KMS-11 (cell line): ENCODE measurements around the gene DNAH1.

ENCODE experiments used
- H2AFZ ChIP-seq: fragments of 200-600 bp; sonication (generic); 2 replicates; pipeline ENCODE4 v1.6.1; 2016; ENCODE audit warnings: antibody characterized with exemption, mixed run types, low read depth
- H3K27ac ChIP-seq: fragments of 200-600 bp; sonication (generic); 2 replicates; pipeline ENCODE4 v1.6.1; 2016; ENCODE audit warnings: mild to moderate bottlenecking, mixed run types
- H3K27me3 ChIP-seq: fragments of 200-600 bp; sonication (generic); 2 replicates; pipeline ENCODE4 v1.6.1; 2017; ENCODE audit warnings: mild to moderate bottlenecking, low read depth, mixed run types, moderate library complexity; ENCODE audit not compliant: insufficient read depth
- H3K36me3 ChIP-seq: fragments of 200-600 bp; sonication (generic); 2 replicates; pipeline ENCODE4 v1.6.1; 2017; ENCODE audit warnings: mild to moderate bottlenecking, mixed run types; ENCODE audit not compliant: insufficient read depth
- H3K4me1 ChIP-seq: fragments of 200-600 bp; sonication (generic); 2 replicates; pipeline ENCODE4 v1.6.1; 2016; ENCODE audit warnings: mild to moderate bottlenecking, low read depth, mixed run types; ENCODE audit not compliant: poor library complexity, severe bottlenecking
- H3K4me2 ChIP-seq: fragments of 200-600 bp; sonication (generic); 2 replicates; pipeline ENCODE4 v1.7.0; 2016; ENCODE audit warnings: mild to moderate bottlenecking, mixed run types
- H3K4me3 ChIP-seq: fragments of 200-600 bp; sonication (generic); IDR thresholded peaks from 2 replicates; pipeline ENCODE4 v1.6.1; 2017; ENCODE audit warnings: low read depth, low read length, mixed read lengths; ENCODE audit not compliant: insufficient read depth
- H3K79me2 ChIP-seq: fragments of 200-600 bp; sonication (generic); 2 replicates; pipeline ENCODE4 v1.6.1; 2016; ENCODE audit warnings: low read depth, mixed run types; ENCODE audit not compliant: insufficient read depth
- H3K9ac ChIP-seq: fragments of 200-600 bp; sonication (generic); 2 replicates; pipeline ENCODE4 v1.6.1; 2016; ENCODE audit warnings: mild to moderate bottlenecking, mixed run types
- H4K20me1 ChIP-seq: fragments of 200-600 bp; sonication (generic); 2 replicates; pipeline ENCODE4 v1.6.1; 2016; ENCODE audit warnings: mild to moderate bottlenecking, mixed run types; ENCODE audit not compliant: insufficient read depth
- TF ChIP-seq, protein P1 (sequence below): fragments of 200-600 bp; sonication (generic); conservative IDR thresholded peaks from 2 replicates; pipeline ENCODE4 v1.6.1; 2017; ENCODE audit warnings: low read depth, mild to moderate bottlenecking, antibody characterized with exemption, low read length, moderate library complexity, mixed read lengths

The DNAH1 gene

GRCh38 chr3:52401021-52401420 is 84.9 kb downstream of the DNAH1 start:
- H3K9ac ChIP-seq: no peak overlapping the region
- no peaks in the 10 kb centered on the region for H3K4me1 ChIP-seq
- H3K4me3 ChIP-seq: no peak overlapping the region
- H3K27me3 ChIP-seq: no peaks in the 10 kb centered on the region
- H3K36me3 ChIP-seq: no peaks in the 10 kb centered on the region
- no peaks in the 10 kb centered on the region for H4K20me1 ChIP-seq
- H3K4me2 ChIP-seq: no peak overlapping the region
- TF ChIP-seq, protein P1, sequence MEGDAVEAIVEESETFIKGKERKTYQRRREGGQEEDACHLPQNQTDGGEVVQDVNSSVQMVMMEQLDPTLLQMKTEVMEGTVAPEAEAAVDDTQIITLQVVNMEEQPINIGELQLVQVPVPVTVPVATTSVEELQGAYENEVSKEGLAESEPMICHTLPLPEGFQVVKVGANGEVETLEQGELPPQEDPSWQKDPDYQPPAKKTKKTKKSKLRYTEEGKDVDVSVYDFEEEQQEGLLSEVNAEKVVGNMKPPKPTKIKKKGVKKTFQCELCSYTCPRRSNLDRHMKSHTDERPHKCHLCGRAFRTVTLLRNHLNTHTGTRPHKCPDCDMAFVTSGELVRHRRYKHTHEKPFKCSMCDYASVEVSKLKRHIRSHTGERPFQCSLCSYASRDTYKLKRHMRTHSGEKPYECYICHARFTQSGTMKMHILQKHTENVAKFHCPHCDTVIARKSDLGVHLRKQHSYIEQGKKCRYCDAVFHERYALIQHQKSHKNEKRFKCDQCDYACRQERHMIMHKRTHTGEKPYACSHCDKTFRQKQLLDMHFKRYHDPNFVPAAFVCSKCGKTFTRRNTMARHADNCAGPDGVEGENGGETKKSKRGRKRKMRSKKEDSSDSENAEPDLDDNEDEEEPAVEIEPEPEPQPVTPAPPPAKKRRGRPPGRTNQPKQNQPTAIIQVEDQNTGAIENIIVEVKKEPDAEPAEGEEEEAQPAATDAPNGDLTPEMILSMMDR: no peak
- H3K27ac ChIP-seq: no peak overlapping the region
- H2AFZ ChIP-seq: no peak overlapping the region
- no peaks in the 10 kb centered on the region for H3K79me2 ChIP-seq

DNA sequence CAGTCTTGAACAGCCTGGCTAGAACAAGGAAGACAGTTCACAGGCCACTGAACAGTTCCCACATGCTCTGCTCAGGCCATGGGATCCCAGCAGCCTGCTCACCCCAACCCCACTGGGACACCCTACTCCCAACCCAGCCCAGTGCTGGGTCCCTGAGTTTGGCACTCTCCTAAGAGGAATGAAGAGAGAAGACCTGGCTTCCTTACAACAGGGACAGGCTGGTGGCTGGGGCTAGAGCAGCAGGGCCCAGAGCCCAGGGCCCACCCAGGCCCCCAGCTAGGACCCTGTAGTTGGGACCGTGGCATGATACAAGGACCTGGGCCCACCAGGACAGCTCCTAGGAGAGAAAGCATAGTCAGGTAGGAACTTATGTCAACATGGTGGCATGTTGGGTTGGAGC is 85.4 kb downstream of the DNAH1 start:
- Histone ChIP-seq H3K4me1 (no peaks in the 10 kb centered on the region), H3K36me3 (no peaks in the 10 kb centered on the region), H2AFZ (no peak overlapping the region), H3K9ac (no peak overlapping the region), H3K4me3 (no peak overlapping the region), H3K27ac (no peak overlapping the region), H3K4me2 (no peak overlapping the region), H3K27me3 (no peaks in the 10 kb centered on the region), H3K79me2 (no peaks in the 10 kb centered on the region), H4K20me1 (no peaks in the 10 kb centered on the region)
- TF ChIP-seq, protein P1: no peak

DNA sequence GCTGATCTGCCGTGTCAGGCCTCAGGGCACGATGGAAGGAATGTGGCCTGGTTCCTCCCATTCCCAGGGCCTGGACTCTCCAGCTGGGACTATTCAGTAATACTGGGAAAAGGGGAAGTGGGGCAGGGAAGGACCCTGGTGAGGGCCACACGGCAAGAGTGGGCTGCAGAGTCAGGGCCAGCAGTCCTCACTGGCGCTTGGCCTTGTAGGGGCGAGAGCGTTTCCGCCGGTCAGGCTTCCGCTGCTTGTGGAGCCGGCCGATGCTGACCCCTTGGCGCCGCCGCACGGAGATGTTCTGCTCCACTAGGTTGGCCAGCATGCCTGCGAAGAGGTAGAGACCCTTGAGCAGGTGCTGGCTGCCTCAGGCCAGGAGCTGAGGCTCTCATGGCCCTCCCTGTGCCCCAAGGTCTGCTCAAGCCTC is 86.0 kb downstream of the DNAH1 start:
- no peak overlapping the region for H3K9ac ChIP-seq
- H3K27me3 ChIP-seq: no peaks in the 10 kb centered on the region
- no peaks in the 10 kb centered on the region for H3K79me2 ChIP-seq
- H4K20me1 ChIP-seq: no peaks in the 10 kb centered on the region
- no peak overlapping the region for H2AFZ ChIP-seq
- no peak overlapping the region for H3K4me2 ChIP-seq
- no peak overlapping the region for H3K27ac ChIP-seq
- TF ChIP-seq, protein P1: no peak
- no peaks in the 10 kb centered on the region for H3K36me3 ChIP-seq
- no peak overlapping the region for H3K4me3 ChIP-seq
- no peaks in the 10 kb centered on the region for H3K4me1 ChIP-seq

GRCh38 chr3:52402706-52403270 is 86.7 kb downstream of the DNAH1 start:
- H3K9ac ChIP-seq: no peak overlapping the region
- no peaks in the 10 kb centered on the region for H3K4me1 ChIP-seq
- H2AFZ ChIP-seq: no peak overlapping the region
- H3K4me2 ChIP-seq: no peak overlapping the region
- no peaks in the 10 kb centered on the region for H3K36me3 ChIP-seq
- TF ChIP-seq, protein P1: no peak
- H3K27me3 ChIP-seq: no peaks in the 10 kb centered on the region
- no peaks in the 10 kb centered on the region for H4K20me1 ChIP-seq
- H3K79me2 ChIP-seq: no peaks in the 10 kb centered on the region
- no peak overlapping the region for H3K27ac ChIP-seq
- no peak overlapping the region for H3K4me3 ChIP-seq
